Measurements from ENCODE around the gene PTCD1. TPM values are rescaled to one million over a fixed set of nuclear protein-coding genes. Genes with fewer than 3 reads are reported as not detected.

Gene PTCD1
- total RNA-seq, 1 donor from 2014 or later, result 5.8 TPM

DNA sequence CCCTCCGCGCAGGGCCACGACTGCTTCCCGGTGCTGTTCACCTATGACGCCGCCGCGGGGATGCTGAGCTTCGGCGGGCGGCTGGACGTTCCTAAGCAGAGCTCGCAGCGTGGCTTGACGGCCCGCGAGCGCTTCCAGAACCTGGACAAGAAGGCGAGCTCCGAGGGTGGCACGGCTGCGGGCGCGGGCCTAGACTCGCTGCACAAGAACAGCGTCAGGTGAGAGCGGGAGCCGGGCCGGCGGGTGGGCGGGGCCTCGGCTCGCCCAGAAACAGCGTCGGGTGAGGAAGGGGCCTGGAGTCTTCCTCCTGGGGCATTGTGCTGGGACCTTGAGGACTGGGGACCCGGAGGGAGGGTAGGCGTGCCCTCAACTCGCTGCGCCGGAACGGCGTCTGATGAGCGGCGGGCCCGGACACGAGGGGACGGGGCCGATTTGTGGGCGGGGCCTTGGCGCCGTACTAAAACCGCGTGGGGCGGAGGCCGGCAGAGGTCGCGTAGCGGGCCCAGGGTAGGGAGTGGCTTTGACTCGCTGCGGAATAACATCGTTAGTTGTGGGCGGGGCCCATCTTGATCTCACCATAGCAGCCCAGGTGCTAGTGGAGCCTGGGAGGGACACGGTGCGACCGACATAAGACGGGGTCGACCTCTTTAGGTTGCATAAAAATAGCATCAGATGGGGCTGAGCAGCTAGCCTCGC, 45.8 kb downstream of the PTCD1 start:
- DNase-seq (ENCODE audit: low read depth) (peak; percentile 45), FAIRE-seq (no peak)
- no peak overlapping the region for H2AFZ ChIP-seq (ENCODE audit: low read depth, low read length)
- H3K4me1 ChIP-seq (ENCODE audit: insufficient read depth, low read length), result peaks cover 17% of the 10 kb centered on the region
- H3K4me2 ChIP-seq (ENCODE audit: low read length), result peak overlapping the region; percentile 79
- Mint-ChIP-seq H3K9me3 (ENCODE audit: unreplicated experiment) (no peaks in the 10 kb centered on the region), H3K4me1 (ENCODE audit: low read depth, unreplicated experiment) (peaks cover 9% of the 10 kb centered on the region), H3K4me3 (ENCODE audit: unreplicated experiment) (peak overlapping the region; percentile 75), H3K27ac (ENCODE audit: unreplicated experiment) (peak overlapping the region; percentile 83), H3K36me3 (ENCODE audit: low read depth, unreplicated experiment) (peaks cover 6% of the 10 kb centered on the region), H3K27me3 (ENCODE audit: low read depth, unreplicated experiment) (no peaks in the 10 kb centered on the region)
- H3K9me3 ChIP-seq (ENCODE audit: insufficient read depth, low read depth, low read length), result no peaks in the 10 kb centered on the region
- H3K36me3 ChIP-seq (ENCODE audit: insufficient read depth, low read length), result peaks cover 45% of the 10 kb centered on the region
- peaks cover 68% of the 10 kb centered on the region for H4K20me1 ChIP-seq (ENCODE audit: insufficient read depth, low read length)
- H3K4me3 ChIP-seq (ENCODE audit: insufficient read depth, low read depth, low read length), result peak overlapping the region; percentile 44
- TF ChIP-seq, protein P1, sequence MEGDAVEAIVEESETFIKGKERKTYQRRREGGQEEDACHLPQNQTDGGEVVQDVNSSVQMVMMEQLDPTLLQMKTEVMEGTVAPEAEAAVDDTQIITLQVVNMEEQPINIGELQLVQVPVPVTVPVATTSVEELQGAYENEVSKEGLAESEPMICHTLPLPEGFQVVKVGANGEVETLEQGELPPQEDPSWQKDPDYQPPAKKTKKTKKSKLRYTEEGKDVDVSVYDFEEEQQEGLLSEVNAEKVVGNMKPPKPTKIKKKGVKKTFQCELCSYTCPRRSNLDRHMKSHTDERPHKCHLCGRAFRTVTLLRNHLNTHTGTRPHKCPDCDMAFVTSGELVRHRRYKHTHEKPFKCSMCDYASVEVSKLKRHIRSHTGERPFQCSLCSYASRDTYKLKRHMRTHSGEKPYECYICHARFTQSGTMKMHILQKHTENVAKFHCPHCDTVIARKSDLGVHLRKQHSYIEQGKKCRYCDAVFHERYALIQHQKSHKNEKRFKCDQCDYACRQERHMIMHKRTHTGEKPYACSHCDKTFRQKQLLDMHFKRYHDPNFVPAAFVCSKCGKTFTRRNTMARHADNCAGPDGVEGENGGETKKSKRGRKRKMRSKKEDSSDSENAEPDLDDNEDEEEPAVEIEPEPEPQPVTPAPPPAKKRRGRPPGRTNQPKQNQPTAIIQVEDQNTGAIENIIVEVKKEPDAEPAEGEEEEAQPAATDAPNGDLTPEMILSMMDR (IDR thresholded peaks at IDR 0.05; ENCODE audit: insufficient read depth, low read depth, low read length), result no peak
- TF ChIP-seq EZH2 (IDR thresholded peaks at IDR 0.05; ENCODE audit: insufficient read depth, low read length), result no peak
- no peak overlapping the region for H3K27ac ChIP-seq (ENCODE audit: low read depth, low read length)
- H3K79me2 ChIP-seq (ENCODE audit: insufficient read depth, low read length), result peaks cover 19% of the 10 kb centered on the region
- H3K9ac ChIP-seq (ENCODE audit: low read length), result peak overlapping the region; percentile 26
- no peaks in the 10 kb centered on the region for H3K27me3 ChIP-seq (ENCODE audit: insufficient read depth, low read length)

DNA sequence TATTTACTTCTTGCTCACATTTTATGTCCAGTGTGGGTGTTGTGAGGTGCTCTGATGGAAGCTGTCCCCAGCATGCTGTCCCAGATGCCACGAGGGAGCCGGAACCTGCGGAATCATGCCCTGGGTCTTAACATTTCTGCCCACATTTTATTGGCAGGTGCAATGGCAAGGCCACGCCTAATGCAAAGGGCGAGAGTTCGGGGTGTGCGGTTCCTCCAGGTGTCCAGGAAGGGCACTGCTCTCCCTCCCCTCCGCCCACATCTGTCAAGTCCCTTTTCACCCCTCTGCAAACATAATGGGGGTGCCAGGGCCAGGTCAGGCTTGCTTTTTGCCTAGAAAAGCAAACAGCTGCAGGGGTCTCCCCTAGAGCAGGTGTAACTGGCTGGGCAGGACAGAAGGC, 46.6 kb downstream of the PTCD1 start:
- peaks cover 63% of the 10 kb centered on the region for H4K20me1 ChIP-seq (ENCODE audit: insufficient read depth, low read length)
- peaks cover 6% of the 10 kb centered on the region for H3K36me3 Mint-ChIP-seq (ENCODE audit: low read depth, unreplicated experiment)
- H3K4me3 ChIP-seq (ENCODE audit: insufficient read depth, low read depth, low read length), result no peak overlapping the region
- no peak overlapping the region for H3K27ac Mint-ChIP-seq (ENCODE audit: unreplicated experiment)
- H3K4me1 ChIP-seq (ENCODE audit: insufficient read depth, low read length), result peaks cover 17% of the 10 kb centered on the region
- H3K9me3 ChIP-seq (ENCODE audit: insufficient read depth, low read depth, low read length), result no peaks in the 10 kb centered on the region
- H3K9ac ChIP-seq (ENCODE audit: low read length), result no peak overlapping the region
- TF ChIP-seq, protein P1 (IDR thresholded peaks at IDR 0.05; ENCODE audit: insufficient read depth, low read depth, low read length), result no peak
- TF ChIP-seq EZH2 (IDR thresholded peaks at IDR 0.05; ENCODE audit: insufficient read depth, low read length), result no peak
- peaks cover 19% of the 10 kb centered on the region for H3K79me2 ChIP-seq (ENCODE audit: insufficient read depth, low read length)
- DNase-seq (ENCODE audit: low read depth), result no peak
- H3K27me3 Mint-ChIP-seq (ENCODE audit: low read depth, unreplicated experiment), result no peaks in the 10 kb centered on the region
- H2AFZ ChIP-seq (ENCODE audit: low read depth, low read length), result no peak overlapping the region
- no peak overlapping the region for H3K27ac ChIP-seq (ENCODE audit: low read depth, low read length)
- H3K4me3 Mint-ChIP-seq (ENCODE audit: unreplicated experiment), result no peak overlapping the region
- H3K36me3 ChIP-seq (ENCODE audit: insufficient read depth, low read length), result peaks cover 40% of the 10 kb centered on the region
- FAIRE-seq, result no peak
- H3K9me3 Mint-ChIP-seq (ENCODE audit: unreplicated experiment), result no peaks in the 10 kb centered on the region
- H3K4me2 ChIP-seq (ENCODE audit: low read length), result peak overlapping the region; percentile 79
- peaks cover 9% of the 10 kb centered on the region for H3K4me1 Mint-ChIP-seq (ENCODE audit: low read depth, unreplicated experiment)
- no peaks in the 10 kb centered on the region for H3K27me3 ChIP-seq (ENCODE audit: insufficient read depth, low read length)

DNA sequence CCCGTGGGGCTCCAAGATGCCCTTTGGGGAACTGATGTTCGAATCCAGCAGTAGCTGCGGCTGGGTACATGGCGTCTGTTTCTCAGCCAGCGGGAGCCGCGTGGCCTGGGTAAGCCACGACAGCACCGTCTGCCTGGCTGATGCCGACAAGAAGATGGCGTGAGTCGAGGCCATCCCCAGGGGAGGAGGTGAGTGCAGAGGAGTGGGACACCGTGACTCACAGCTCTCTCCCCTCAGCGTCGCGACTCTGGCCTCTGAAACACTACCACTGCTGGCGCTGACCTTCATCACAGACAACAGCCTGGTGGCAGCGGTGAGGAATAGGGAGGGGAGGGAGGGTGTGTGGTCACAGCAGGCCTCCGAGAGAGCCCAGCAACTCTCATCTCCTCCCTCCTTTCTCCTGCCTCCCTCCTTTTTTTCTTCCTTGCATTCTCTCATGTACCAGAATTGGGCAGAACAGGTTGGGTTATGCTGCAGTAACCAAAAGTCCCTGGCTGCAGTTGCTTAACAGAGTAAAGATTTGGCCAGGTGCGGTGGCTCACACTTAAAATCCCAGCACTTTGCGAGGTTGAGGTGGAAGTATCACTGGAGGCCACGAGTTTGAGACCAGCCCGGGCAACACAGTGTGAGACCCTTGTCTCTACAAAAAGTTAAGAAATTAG, 47.5 kb downstream of the PTCD1 start:
- H3K27ac ChIP-seq (ENCODE audit: low read depth, low read length), result no peak overlapping the region

More for the DNA sequence above, 47.5 kb downstream of the PTCD1 start:
- H3K4me1 Mint-ChIP-seq (ENCODE audit: low read depth, unreplicated experiment), result peaks cover 9% of the 10 kb centered on the region
- H3K4me3 Mint-ChIP-seq (ENCODE audit: unreplicated experiment), result peak overlapping the region; percentile 40
- Histone ChIP-seq H3K9ac (ENCODE audit: low read length) (no peak overlapping the region), H3K4me2 (ENCODE audit: low read length) (no peak overlapping the region), H3K4me3 (ENCODE audit: insufficient read depth, low read depth, low read length) (no peak overlapping the region), H3K36me3 (ENCODE audit: insufficient read depth, low read length) (peaks cover 43% of the 10 kb centered on the region), H3K27me3 (ENCODE audit: insufficient read depth, low read length) (no peaks in the 10 kb centered on the region), H3K4me1 (ENCODE audit: insufficient read depth, low read length) (peaks cover 17% of the 10 kb centered on the region), H3K79me2 (ENCODE audit: insufficient read depth, low read length) (peaks cover 19% of the 10 kb centered on the region), H4K20me1 (ENCODE audit: insufficient read depth, low read length) (peaks cover 67% of the 10 kb centered on the region), H3K9me3 (ENCODE audit: insufficient read depth, low read depth, low read length) (no peaks in the 10 kb centered on the region), H2AFZ (ENCODE audit: low read depth, low read length) (no peak overlapping the region)
- FAIRE-seq (no peak), DNase-seq (ENCODE audit: low read depth) (no peak)
- H3K36me3 Mint-ChIP-seq (ENCODE audit: low read depth, unreplicated experiment), result peaks cover 6% of the 10 kb centered on the region
- TF ChIP-seq, protein P1 (IDR thresholded peaks at IDR 0.05; ENCODE audit: insufficient read depth, low read depth, low read length), result no peak
- no peak for TF ChIP-seq EZH2 (IDR thresholded peaks at IDR 0.05; ENCODE audit: insufficient read depth, low read length)
- H3K27me3 Mint-ChIP-seq (ENCODE audit: low read depth, unreplicated experiment), result no peaks in the 10 kb centered on the region
- H3K9me3 Mint-ChIP-seq (ENCODE audit: unreplicated experiment), result no peaks in the 10 kb centered on the region
- H3K27ac Mint-ChIP-seq (ENCODE audit: unreplicated experiment), result peak overlapping the region; percentile 53
